ENCODE measurements around the gene NKD1.

DNA sequence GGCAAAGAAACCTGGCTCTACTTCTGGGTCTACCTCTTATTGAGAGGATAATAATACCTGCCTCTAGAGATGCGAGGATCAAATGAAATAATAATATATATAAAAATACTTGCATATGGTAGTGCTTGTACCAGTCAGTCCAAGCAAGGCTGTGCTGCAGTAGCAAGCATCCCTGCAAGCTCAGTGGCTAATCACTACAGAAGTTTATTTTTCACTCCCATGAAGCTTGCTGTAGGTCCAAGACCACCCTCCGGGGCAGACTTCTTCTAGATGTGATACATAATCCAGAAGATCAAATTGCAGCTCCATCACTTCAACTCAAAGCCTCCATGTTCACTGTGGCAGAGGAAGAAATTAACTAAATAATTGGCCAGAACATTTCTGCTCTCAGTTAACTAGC lies 48.9 kb upstream of the NKD1 start:
- TF ChIP-seq, protein P1, sequence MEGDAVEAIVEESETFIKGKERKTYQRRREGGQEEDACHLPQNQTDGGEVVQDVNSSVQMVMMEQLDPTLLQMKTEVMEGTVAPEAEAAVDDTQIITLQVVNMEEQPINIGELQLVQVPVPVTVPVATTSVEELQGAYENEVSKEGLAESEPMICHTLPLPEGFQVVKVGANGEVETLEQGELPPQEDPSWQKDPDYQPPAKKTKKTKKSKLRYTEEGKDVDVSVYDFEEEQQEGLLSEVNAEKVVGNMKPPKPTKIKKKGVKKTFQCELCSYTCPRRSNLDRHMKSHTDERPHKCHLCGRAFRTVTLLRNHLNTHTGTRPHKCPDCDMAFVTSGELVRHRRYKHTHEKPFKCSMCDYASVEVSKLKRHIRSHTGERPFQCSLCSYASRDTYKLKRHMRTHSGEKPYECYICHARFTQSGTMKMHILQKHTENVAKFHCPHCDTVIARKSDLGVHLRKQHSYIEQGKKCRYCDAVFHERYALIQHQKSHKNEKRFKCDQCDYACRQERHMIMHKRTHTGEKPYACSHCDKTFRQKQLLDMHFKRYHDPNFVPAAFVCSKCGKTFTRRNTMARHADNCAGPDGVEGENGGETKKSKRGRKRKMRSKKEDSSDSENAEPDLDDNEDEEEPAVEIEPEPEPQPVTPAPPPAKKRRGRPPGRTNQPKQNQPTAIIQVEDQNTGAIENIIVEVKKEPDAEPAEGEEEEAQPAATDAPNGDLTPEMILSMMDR (IDR thresholded peaks at IDR 0.05) = no peak
- no peak for TF ChIP-seq POLR2AphosphoS5 (IDR thresholded peaks at IDR 0.05)
- no peak for TF ChIP-seq POLR2A (IDR thresholded peaks at IDR 0.05)
